Measurements from ENCODE around the gene SLC3A2. TPM values are rescaled to one million over a fixed set of nuclear protein-coding genes. Genes with fewer than 3 reads are reported as not detected.

Gene SLC3A2
- total and polyA plus RNA-seq, 2 donors (not counting 3 experiments of a cell fraction or from before 2014, with no cell fraction given) = 208 to 337 TPM

DNA sequence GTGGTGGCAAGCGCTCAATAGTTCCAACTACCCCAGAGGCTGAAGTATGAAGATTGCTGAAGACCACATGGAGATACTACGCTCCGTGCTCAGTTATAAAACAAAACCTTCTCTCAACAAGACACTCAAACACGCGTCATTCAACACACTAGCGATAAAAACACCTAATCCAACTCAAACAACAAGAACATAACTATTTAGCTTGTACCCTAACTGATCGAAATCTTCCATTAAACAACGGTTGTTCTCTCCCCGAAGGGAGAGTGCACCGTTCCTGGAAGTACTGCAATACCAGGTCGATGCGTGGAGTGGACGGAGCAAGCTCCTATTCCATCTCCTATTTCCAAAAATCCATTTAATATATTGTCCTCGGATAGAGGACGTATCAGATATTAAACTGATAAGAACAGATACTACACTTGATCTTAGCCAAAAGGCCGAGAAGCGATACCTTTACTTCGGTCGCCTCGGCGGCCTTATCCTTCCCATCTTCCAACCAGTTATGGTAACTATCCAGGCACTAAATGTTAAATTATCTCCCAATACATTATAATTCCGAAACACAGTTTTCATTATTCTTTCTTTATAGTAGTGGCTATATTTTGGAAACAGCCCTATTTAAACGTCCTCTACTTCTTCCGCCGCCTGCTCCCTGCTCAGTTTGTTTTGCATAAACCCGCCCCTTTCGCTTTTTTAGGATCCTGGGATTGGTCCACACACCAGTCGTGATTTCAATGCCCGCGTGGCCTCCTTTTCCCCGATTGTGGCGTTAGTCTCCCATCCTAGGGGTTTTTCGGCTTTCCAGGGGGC, 39.1 kb upstream of the SLC3A2 start:
- H3K9me3 ChIP-seq (replicated peaks; ENCODE audit: control insufficient read depth, insufficient read depth, low read length) = no peaks in the 10 kb centered on the region
- FAIRE-seq (peak; percentile 100), DNase-seq (ENCODE audit: low read depth, low spot score) (peak; percentile 99)
- ChIA-PET POLR2A (interaction anchor here (0.6 to 3.4 kb wide), 55 partner anchors 9 to 1508 kb away, joined by 3 to 186 read pairs (median 4); partner anchors contain the start of genes C11orf98, CSKMT, EEF1G and GANAB), CTCF (interaction anchor here (1.0 to 3.0 kb wide), 3 partner anchors 40 to 447 kb away, joined by 5 to 27 read pairs (median 7); partner anchors contain the start of genes SLC3A2 and TMEM179B)
- intact Hi-C loops (cut with micrococcal nuclease) (loop anchor here (1.0 to 5.0 kb wide), 6 partner anchors 9 to 289 kb away; partner anchors contain the start of genes HNRNPUL2, STX5, TEX54 and TUT1), dilution Hi-C loops (cut with MboI; ENCODE audit: extremely low pct_ligation_motif_present, low sequenced_read_pairs) (no loop called here)
- TSS peak; percentile 97 for BruUV-seq (replicated peaks)
- H3K27me3 ChIP-seq (ENCODE audit: control insufficient read depth in 2 of 2, insufficient read depth in 2 of 2, low read length in 2 of 2) = no peaks in the 10 kb centered on the region
- peak; percentile 100 for TF ChIP-seq POLR2AphosphoS5 (IDR thresholded peaks at IDR 0.05; ENCODE audit: insufficient read depth, low read depth, low read length)
- no peak for TF ChIP-seq FOS (IDR thresholded peaks at IDR 0.05; ENCODE audit: borderline replicate concordance, insufficient read depth, low read length)
- peak; percentile 100 for TF ChIP-seq POLR2A (IDR thresholded peaks at IDR 0.05; ENCODE audit: low read depth, low read length)
- TF ChIP-seq EZH2 (IDR thresholded peaks at IDR 0.05; ENCODE audit: borderline replicate concordance, low read depth, low read length, severe bottlenecking) = no peak
- TF ChIP-seq, protein P1, sequence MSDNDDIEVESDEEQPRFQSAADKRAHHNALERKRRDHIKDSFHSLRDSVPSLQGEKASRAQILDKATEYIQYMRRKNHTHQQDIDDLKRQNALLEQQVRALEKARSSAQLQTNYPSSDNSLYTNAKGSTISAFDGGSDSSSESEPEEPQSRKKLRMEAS (IDR thresholded peaks at IDR 0.05; ENCODE audit: insufficient read depth, insufficient read length) = peak; percentile 75
- peak; percentile 66 for TF ChIP-seq GATA2 (IDR thresholded peaks at IDR 0.05; ENCODE audit: insufficient read depth, insufficient read length, low read depth, low read length)
- TF ChIP-seq MYC (IDR thresholded peaks at IDR 0.05; ENCODE audit: low read depth, low read length) = no peak
- peak; percentile 42 for TF ChIP-seq JUN (IDR thresholded peaks at IDR 0.05; ENCODE audit: borderline replicate concordance, insufficient read depth, insufficient read length, low read depth)
- TF ChIP-seq, protein P2, sequence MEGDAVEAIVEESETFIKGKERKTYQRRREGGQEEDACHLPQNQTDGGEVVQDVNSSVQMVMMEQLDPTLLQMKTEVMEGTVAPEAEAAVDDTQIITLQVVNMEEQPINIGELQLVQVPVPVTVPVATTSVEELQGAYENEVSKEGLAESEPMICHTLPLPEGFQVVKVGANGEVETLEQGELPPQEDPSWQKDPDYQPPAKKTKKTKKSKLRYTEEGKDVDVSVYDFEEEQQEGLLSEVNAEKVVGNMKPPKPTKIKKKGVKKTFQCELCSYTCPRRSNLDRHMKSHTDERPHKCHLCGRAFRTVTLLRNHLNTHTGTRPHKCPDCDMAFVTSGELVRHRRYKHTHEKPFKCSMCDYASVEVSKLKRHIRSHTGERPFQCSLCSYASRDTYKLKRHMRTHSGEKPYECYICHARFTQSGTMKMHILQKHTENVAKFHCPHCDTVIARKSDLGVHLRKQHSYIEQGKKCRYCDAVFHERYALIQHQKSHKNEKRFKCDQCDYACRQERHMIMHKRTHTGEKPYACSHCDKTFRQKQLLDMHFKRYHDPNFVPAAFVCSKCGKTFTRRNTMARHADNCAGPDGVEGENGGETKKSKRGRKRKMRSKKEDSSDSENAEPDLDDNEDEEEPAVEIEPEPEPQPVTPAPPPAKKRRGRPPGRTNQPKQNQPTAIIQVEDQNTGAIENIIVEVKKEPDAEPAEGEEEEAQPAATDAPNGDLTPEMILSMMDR (IDR thresholded peaks at IDR 0.05; ENCODE audit: extremely low read depth in 1 of 2, insufficient read depth in 1 of 2, low read depth in 1 of 2, low read length in 2 of 2) = no peak
- no peaks in the 10 kb centered on the region for H4K20me1 ChIP-seq (replicated peaks; ENCODE audit: control insufficient read depth, extremely low read depth, insufficient read depth, low read length)
- peak overlapping the region; percentile 89 for H3K27ac ChIP-seq (ENCODE audit: insufficient read depth, low read depth, low read length)
- no peaks in the 10 kb centered on the region for H3K9me1 ChIP-seq (replicated peaks; ENCODE audit: control insufficient read depth, extremely low read depth, insufficient read depth, low read length)
- peaks cover 0 to 2% of the 10 kb centered on the region in 2 experiments for H3K36me3 ChIP-seq (ENCODE audit: control insufficient read depth in 2 of 2, extremely low read depth in 1 of 2, insufficient read depth in 2 of 2, low read length in 2 of 2)
- peak overlapping the region; percentile 76 for H2AFZ ChIP-seq (ENCODE audit: low read depth, low read length)
- H3K4me3 ChIP-seq (replicated peaks in 1 of 3; ENCODE audit: insufficient read depth in 1 of 3, low read depth in 1 of 3, low read length in 3 of 3) = peak overlapping the region in 2 of 3 experiments; percentile 9 to 15
- peak overlapping the region; percentile 26 for H3K4me2 ChIP-seq (ENCODE audit: insufficient read depth, low read length)
- peak overlapping the region; percentile 83 for H3K9ac ChIP-seq (replicated peaks; ENCODE audit: extremely low read depth, insufficient read depth, low read length)
- H3K4me1 ChIP-seq (ENCODE audit: control insufficient read depth, extremely low read depth, insufficient read depth, low read length) = peaks cover 7% of the 10 kb centered on the region
- peaks cover 19% of the 10 kb centered on the region for H3K79me2 ChIP-seq (ENCODE audit: control insufficient read depth, insufficient read depth, low read length)

Data from endothelial cell of umbilical vein (primary cell).